ENCODE measurements around the gene CCNA2.

DNA sequence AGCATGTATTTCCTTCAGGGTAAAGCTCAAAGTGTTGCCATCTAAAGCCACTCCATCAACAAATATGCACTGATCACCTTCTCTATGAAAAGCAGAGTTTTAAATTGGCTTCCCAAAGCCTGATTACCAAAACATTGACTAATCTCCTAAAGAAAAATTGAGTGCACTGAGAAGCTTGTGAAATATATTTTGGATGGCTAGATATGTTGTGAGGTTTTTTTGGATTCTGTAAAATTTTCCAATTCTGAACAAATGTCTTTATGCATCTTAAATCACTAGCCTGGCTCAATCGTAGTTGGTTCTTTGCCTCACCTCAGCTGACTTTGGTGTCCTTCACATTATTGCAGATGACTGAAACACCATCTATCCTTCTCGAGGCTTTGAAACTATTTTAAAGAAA lies 37.5 kb downstream of the CCNA2 start:
- no peak for TF ChIP-seq EP300 (IDR thresholded peaks at IDR 0.05)
- TF ChIP-seq, protein P1, sequence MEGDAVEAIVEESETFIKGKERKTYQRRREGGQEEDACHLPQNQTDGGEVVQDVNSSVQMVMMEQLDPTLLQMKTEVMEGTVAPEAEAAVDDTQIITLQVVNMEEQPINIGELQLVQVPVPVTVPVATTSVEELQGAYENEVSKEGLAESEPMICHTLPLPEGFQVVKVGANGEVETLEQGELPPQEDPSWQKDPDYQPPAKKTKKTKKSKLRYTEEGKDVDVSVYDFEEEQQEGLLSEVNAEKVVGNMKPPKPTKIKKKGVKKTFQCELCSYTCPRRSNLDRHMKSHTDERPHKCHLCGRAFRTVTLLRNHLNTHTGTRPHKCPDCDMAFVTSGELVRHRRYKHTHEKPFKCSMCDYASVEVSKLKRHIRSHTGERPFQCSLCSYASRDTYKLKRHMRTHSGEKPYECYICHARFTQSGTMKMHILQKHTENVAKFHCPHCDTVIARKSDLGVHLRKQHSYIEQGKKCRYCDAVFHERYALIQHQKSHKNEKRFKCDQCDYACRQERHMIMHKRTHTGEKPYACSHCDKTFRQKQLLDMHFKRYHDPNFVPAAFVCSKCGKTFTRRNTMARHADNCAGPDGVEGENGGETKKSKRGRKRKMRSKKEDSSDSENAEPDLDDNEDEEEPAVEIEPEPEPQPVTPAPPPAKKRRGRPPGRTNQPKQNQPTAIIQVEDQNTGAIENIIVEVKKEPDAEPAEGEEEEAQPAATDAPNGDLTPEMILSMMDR (IDR thresholded peaks at IDR 0.05): no peak
- TF ChIP-seq POLR2A (IDR thresholded peaks at IDR 0.05): no peak
